HG03575 (cell line): ENCODE measurements around the gene TNC.

ENCODE experiments used
- ATAC-seq: cut with Tn5 transposase; IDR thresholded peaks from one replicate; pipeline ENCODE4 v1.9.1; 2021; ENCODE audit not compliant: unreplicated experiment, insufficient number of reproducible peaks, low FRiP score; ENCODE audit errors: extremely low read depth

The TNC gene

GRCh38 chr9:115069302-115069701 is 48.7 kb downstream of the TNC start:
- no peak for ATAC-seq

GRCh38 chr9:115068031-115068430 is 49.9 kb downstream of the TNC start:
- no peak for ATAC-seq

GRCh38 chr9:115063058-115063845 is 54.7 kb downstream of the TNC start:
- ATAC-seq, result no peak

- no peak for ATAC-seq
These were observed 59.2 kb downstream of the TNC start for GRCh38 chr9:115058684-115059315.

- ATAC-seq, result no peak
These were observed 59.8 kb downstream of the TNC start for GRCh38 chr9:115058175-115058574.

DNA sequence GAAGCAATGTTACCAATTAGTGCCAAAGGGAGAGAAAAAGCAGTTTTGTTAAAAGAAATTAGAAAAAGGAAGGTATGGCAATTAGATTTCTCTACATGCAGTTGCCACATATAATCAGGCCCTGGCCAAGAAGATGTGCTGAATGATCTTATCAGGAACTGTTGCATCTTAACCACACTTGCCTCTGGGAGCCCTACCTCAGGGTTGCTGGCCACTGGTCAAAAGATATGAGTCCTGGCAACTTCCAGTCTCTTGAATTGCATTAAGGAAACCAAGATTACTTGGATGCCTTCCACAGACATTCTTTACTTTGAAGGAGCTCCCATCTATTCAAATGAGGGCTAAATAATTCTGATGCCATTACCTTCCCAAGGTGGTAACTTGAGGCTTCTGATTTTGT is 60.4 kb downstream of the TNC start:
- no peak for ATAC-seq

DNA sequence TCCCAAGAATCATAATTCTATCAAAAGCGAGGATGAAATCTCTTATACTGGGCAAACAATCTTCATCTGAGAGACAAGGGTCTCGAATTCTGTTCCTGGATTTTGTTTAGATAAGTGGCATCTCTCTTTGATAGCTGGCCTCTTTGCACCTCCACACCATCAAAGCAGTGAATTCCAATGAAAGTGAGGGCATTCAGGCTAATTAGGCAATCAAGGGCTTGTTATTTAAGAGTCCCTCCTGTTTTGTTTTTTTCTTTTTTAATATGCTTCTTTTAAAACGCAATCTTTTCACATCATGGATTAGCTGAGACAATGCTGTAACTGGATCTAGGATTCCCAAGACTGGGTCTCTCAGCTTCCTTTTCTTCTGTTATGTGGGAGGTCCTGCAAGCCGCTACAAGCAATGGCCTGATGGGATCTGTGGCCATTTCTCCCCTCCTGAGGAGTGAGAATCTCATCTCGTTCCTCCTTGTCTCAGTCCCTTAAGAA is 67.9 kb downstream of the TNC start:
- ATAC-seq, result no peak

DNA sequence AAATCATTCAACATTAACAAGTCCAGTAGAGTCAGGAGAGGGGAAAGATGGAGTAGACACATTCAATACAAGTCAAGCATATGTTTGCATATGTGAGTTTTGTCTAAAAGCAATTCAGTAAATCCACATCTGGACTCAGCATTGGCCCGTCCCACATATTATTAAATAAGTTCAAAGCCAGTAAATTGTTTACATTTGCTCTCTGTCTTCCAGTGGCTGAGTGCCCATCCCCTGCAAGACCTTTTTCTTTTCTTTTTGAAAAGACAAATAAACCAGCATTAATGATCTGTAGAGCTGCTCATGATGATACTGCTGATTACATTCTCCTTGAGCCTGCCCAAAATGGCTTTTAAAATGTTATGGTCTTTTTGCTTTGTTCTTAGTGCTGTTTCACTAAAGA is 71.1 kb downstream of the TNC start:
- ATAC-seq, result no peak

DNA sequence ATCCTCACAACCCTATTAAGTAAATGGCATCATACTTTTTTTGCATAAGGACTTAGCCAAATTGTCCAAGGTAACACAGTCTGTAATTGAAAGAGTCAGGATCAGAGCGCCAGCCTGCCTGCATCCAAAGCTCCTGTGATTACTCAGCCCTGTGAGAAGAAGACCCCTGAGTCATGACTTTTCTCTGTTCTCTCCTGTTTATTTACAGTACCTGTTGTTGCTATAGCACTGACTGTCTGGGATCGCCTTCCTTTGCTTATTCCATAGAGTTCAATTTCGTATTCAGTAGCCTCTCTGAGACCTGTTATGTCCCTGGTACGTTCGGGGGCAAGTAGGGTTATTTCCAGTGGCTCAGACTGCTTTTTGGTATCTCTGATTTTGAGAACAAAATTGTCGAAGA is 71.8 kb downstream of the TNC start:
- no peak for ATAC-seq

DNA sequence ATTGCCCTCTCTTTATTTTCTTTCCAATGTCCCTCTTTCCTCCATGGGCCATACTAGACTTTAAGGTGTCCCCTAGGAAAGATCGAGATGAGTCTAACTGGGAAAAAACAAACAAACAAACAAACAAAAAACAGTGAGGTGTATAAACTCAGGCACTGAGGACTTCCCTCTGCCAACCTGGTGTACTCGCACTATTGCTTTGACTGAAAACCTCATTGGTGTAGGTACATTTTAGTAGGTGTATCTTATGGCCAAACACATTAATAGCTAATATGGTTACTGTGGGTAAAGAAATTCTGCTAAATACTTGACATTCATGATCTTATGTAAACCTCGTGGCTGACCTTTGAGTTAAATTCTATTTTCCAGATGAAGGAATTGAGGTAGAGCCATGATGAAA is 74.3 kb downstream of the TNC start:
- no peak for ATAC-seq

DNA sequence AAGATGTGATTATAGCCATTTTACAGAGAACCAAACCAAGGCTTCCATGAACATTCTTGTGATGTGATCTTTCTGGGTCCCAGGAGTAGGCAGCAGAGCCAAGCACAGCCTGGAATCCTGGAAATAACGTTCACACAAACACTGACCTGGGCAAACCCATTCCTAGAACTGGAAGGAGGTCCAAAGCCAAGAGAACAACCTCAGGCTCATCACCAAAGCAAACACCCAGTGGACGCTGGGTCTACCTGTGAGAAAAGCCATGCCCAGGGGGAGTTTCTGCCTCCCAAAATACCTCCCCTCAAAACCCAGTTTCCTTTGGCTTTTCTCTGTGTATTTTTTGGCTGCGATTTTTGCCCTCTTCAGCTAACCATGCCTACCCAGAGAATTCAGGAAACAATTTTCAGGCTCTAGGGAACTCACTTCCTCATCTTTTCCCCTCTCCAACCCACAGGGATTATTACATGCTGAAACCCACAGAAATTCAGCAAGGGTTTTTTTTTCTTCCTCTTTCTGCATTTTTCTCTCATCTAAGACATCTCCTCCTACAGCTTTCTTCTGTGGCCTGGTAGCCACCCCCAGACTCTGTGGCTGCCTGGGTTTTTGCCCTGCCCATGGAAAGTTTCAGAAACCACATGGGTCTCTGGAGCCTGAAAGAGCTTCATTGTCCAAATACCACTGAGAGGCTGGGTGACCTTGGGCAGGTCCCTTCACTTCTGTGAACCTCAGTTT is 75.0 kb downstream of the TNC start:
- ATAC-seq, result no peak

DNA sequence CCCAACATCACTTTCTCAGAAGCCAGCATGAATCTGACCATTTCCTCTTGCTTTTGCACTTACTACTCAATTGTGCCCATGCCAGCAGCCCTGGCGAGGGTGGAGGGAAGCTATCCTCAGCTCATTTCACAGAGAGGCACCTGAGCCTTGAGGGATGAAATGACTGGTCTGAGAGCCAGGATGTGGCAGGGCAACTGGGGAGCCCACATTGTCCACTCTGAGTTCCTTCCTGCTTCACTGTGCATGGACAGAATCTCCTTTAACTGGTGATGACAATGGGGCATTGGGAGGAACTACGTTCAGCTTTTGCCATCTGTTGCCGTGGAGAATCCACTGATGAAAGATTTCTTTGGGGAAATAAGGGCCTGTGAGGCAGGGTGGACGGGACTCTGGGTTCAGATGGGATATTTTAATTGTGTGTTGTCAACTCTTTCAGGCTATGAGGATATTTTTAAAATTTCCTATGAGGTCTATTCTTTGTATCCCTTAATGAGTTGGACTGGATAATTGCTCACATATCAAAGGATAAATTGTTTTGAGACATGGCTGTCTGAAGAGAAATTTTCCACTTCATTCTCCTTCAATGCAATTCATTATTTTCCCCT is 78.3 kb downstream of the TNC start:
- ATAC-seq, result no peak

DNA sequence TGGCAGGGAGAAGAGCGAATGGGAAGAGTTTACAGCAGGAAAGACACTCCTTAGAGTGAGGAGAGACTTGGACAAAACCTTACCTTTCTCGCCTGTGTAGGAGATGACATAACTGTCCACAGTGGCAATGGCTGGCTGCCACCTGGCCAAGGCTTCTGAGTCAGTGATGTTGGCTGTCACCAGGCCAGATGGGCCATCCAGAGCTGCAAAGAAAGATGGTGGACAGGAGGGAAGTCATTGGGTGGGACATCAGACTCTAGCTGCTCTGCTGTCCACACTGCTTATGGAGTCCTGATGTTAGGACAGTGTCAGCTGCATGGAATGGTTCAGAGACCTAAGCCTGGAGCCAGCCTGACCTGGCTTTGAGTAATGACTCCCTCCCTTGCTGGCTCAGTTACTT is 79.8 kb downstream of the TNC start:
- ATAC-seq, result no peak

- ATAC-seq, result no peak
These were observed 81.3 kb downstream of the TNC start for GRCh38 chr9:115036691-115037090.

GRCh38 chr9:115035841-115036612 is 81.9 kb downstream of the TNC start:
- peak; percentile 83 for ATAC-seq

DNA sequence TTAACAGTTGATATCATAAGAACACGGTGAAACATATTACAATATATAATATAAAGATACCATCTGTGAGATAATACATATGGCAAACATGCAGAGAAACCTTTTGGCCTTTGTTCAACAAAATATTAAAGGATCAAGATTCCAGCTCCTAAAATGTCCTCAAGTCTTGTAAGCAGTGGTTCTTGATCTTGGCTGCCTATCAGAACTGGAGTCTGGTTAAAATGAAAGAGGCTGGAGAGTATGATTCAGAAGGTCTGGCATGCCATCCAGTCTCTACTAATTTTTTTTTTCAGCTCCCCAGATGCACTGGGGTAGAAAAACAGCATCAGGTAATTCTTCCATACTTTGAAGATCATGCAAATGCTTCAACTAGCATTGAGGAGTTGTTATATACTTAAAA is 83.2 kb downstream of the TNC start:
- no peak for ATAC-seq

- ATAC-seq, result no peak
These were observed 84.2 kb downstream of the TNC start for GRCh38 chr9:115033800-115034199.

DNA sequence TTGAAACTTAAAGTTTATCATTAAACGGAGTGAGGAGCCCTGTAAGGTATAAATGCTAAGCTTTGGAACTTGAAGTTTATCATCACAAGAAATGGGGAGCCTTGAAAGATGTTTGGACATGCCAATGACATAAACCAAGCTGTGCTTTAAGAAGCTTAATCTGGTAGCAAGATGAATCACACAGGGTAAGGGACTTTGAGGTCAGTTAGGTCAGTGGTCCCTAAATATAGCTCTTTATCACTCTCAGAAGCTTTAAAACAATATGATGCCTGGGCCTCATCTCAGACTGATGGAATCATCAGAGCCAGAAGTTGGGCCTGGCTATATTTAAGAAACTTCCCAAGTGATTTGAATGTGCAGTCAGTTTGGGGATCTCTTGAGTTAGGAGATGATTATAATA is 85.7 kb downstream of the TNC start:
- no peak for ATAC-seq

DNA sequence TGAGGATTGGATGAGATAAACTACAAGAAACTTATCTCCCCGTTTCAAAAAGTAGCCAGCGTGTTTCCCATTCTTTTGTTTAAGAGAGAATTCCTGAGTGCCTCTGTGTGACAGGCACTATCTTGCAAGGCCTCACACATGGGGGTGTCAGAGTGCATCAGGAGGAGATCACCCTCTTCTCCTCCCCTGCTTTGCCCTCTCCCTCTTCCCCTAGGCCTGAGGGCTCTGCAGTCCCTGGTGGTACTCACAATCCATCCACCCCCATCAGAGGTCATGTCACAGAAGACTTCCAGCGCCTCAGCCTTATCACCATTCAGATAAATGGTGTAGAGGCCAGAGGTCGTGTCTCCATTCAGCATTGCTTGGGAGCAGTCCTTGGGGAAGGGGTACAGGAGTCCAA is 88.0 kb downstream of the TNC start:
- ATAC-seq, result no peak
